HG03108 (cell line): ENCODE data around the gene CDC42EP4.

ENCODE experiments used
- ATAC-seq: cut with Tn5 transposase; IDR thresholded peaks from one replicate; pipeline ENCODE4 v1.9.1; 2021; ENCODE audit warnings: moderate library complexity; ENCODE audit not compliant: unreplicated experiment

CDC42EP4 gene

DNA sequence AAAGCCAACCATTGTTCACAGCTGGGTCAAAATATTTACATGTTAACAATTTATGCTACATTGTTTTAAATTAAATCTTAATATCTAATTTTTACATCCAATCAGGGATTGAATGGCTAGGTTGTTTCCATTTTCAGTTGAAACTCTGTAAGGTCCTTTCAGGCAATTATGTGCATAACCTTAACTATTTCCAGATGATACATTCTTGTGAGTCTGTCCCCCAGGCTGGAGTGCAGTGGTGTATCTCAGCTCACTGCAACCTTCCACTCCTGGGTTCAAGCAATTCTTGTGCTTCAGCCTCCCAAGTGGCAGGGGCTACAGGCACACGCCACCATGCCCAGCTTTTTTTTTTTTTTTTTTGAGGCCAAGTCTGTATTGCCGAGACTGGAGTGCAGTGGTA is 10.4 kb downstream of the CDC42EP4 start:
- ATAC-seq = no peak

DNA sequence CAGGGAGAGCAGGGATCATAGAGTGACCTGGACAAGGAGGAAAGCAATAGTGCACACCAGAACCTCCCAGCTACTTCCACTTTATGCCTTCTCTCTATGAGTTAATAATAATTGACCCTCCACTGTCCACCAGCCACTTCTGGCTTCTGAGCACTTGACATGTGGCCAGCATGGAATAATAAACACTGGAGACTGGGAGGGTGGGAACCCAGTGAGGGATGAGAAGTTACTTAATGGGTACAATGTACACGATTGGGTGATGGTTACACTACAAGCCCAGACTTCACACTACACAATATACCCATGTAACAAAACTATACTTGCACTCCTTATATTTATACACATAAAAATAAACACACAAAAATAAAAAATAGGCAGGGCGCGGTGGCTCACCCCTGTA is 11.4 kb downstream of the CDC42EP4 start:
- ATAC-seq = no peak

DNA sequence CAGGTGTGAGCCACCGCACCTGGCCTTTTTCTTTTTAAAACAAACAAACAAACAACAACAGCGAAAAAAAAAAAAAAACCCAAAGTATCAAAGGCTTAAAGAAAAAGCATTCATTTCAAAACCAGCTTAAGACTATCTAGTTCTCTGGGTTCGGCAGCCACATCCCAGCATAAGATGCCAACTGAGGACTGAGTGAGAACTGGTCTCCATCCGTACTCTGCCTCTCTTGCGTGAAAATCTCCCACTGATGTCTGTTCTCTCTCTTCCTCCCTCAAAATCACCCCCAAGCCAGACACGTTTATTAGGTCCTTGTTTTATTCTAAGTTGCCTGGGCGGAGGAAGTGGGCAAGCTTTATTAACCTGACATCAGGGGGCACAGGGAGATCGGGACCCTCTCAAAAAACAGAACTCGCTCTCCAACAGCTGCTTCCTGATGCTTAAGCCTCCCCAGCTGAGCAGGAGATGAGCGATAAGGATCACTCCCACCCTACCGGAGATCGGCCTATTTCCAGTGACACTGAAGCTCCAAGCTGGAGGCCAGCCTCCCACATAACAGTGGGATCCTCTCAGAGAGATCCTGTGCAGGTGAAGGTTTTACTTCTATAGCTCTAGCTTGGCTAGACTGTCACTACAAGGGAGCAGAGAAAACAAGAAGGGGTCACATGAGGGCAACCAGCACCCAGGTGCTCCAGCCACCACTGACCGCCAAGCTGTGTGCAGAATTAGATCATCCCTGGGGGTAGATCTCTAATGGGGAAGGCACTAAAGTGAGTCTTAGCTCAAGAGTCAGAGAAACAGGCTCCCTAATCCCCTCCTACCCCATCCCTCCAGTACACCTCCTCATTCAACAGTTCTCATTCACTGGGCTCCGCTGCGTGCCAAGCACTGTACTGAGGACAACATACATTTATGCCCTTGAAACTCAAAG is 13.6 kb downstream of the CDC42EP4 start:
- peak; percentile 84 for ATAC-seq

DNA sequence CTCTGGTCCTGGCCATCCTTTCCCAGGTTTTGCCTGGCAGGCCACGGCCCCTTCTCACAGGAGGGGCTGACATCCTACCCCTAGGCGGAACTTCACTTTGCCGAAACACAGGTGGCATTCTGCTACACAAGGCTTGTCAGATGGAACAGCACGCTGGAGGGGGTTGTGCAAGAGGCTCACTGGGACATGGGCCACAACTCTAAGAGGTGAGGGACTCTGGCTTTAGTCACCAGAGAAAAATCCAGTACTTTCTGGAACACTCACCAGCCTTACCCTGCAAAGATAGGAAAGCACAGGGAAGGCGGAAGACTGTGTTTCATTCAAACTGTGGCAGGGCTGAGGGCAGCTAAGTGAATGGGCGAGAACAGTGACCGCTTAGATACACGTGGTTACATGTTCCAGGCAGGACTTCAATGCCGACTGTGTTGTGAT is 18.3 kb downstream of the CDC42EP4 start:
- ATAC-seq = no peak

GRCh38 chr17:73293031-73293430 is 18.8 kb downstream of the CDC42EP4 start:
- ATAC-seq = no peak

GRCh38 chr17:73292031-73292531 is 19.7 kb downstream of the CDC42EP4 start:
- no peak for ATAC-seq

GRCh38 chr17:73291260-73291801 is 20.5 kb downstream of the CDC42EP4 start:
- peak; percentile 93 for ATAC-seq

DNA sequence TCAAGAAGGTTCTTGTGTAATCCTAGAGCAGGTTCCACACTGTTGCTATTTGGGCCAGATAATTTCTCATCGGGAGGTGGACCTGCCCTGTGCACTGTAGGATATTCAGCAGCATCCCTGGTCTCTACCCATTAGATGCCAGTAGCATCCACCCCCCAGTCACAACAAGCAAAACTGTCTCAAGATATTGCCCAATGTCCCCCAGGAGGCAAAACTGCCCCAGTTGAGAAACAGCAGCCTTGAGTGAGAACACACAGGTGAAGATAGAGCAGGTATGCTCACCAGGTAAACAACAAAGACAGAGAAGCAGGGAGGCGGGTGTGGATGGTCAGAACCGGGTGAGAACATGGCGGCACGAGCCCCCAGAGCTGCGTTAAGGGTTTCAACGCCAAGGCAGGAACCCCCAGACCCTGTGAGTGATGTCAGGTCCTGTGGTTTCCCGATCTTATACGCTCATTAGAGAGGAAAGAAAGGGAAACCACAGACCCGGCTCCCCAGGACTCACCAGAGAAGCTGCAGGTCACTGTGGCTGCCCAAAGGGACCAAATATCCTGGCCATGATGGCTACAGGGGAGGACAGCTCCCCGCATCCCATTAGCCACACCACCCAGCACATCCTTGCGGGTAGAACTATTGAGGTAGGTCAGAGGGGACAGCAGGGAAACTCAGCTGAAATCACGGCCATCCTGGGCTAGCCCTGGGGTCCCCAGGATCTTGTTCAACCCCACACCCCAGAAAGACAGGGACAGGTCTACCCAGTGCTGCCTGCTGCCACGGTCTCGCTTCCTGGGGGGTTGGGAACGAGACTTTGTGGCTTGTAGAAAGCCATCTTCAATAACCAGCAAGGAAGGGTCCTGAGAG is 21.2 kb downstream of the CDC42EP4 start:
- peak; percentile 37 for ATAC-seq

GRCh38 chr17:73289549-73290254 is 22.1 kb downstream of the CDC42EP4 start:
- ATAC-seq = no peak

- no peak for ATAC-seq
Measured at GRCh38 chr17:73288534-73289302, 23.1 kb downstream of the CDC42EP4 start.

- no peak for ATAC-seq
Measured at GRCh38 chr17:73286863-73287296, 24.9 kb downstream of the CDC42EP4 start.

DNA sequence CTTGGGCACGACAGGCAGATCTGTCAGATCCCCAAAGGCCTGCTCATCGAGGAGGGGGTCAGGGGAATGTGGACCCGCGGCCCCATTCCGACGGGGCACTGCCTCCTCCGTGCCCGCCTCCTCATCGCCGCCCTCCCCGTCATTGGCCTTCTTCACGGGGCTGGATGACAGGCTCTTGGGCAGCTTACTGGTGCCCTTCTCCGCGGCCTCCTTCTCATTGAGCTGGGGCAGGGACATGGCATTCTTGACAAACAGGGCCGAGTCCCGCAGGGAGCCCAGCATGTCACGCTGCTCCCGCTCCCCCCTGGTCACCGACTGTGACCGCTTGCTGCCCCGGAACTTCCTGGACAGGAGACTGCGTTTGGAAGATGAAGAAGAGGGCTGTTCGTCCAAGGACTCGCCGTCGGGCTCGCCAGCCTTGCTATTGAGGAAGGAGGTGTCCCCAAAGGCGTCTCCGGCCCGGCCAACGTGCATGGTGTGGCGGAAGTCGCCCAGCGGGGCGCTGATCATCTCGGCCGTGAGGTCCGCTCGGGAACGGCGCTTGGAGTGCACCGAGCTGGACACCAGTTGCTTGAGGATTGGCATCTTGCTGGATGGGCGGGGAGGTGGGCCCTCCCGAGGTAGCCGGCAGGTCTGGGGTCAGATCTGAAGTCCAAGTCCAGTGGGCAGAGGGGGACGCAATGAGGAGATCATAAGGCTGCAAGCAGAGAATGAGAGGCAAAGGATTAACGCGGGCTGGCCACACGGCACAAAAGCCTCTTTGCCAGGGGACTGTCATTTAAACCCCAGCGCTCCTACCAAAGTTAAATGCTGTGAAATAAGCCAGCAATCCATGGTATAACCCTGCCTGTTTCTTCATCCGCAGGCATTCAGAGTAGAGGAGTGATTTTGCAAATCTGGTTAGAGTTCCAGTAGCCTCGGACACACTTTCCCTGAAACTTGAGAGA is 25.6 kb downstream of the CDC42EP4 start:
- no peak for ATAC-seq

GRCh38 chr17:73285603-73285908 is 26.2 kb downstream of the CDC42EP4 start:
- ATAC-seq = no peak

GRCh38 chr17:73284906-73285602 is 26.7 kb downstream of the CDC42EP4 start:
- no peak for ATAC-seq

DNA sequence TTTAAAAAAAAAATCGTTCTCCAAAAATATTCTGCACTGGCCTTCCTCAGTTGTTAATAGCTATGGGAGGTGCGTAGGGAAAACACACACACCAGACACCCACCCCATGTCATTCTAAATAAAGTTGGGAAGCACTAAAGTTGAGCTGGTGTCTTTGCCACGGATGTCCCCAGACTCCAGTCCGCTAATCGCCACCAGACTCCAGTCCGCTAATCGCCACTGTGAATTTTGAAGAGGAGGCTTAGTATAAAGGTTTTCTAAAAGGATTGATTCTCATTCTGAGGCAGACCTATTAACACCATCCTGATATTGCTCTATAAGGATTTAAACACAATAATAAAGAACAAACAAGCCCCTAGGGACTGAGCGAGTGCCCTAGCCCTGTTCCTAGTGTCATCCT is 27.4 kb downstream of the CDC42EP4 start:
- no peak for ATAC-seq

DNA sequence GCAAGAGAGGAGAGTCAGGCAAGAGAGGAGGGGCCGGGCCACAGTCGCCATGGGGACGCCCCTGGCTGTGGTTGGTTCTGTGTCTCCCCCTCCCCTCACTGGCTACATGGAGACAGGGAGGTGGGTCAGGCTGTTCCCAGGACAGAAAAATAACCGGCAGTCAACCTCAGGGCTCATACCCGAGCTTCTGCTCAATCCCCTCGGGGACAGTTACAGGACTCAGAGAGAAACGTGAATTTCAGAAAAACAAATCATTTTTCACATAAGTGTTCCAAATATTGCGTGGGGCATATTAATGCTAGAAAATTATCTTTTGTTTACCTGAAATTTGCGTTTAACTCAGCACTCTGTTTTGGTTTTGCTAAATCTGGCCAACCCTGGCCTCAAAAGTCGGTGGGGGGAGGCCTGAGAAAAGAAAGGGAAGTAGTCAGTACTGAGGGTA is 27.9 kb downstream of the CDC42EP4 start:
- ATAC-seq = no peak

GRCh38 chr17:73283250-73283649 is 28.6 kb downstream of the CDC42EP4 start:
- no peak for ATAC-seq

GRCh38 chr17:73282629-73283028 is 29.2 kb downstream of the CDC42EP4 start:
- no peak for ATAC-seq
